K562 (cell line): Measurements from ENCODE around the gene NME4. TPM values are rescaled to one million over a fixed set of nuclear protein-coding genes. Genes with fewer than 3 reads are reported as not detected.
"Not testable (repeated sequence)": the region's sequence is repeated elsewhere in the genome, so short reads cannot be mapped to it uniquely, and the experiment has no call there.

ENCODE experiments used
- ATAC-seq: fragments of 200-7000 bp; cut with Tn5 transposase; 3 replicates; pipeline ENCODE4 v1.9.1; 2020; ENCODE audit warnings: moderate library complexity
- BruUV-seq: library from RNA; stranded (reverse); fragments of 400-500 nt; replicated peaks from 2 replicates; lab custom pipeline; 2021; lab: Mats Ljungman, UMichigan
- CTCF ChIA-PET: fragments of 300-600 bp; formaldehyde crosslinking; extraction: SDS; loops from one replicate; lab custom pipeline; 2021; ENCODE audit warnings: low intra/inter-chr PET ratio; lab: Yijun Ruan, JAX
- POLR2A ChIA-PET: fragments of 300-600, 350-650 bp; sonication (Branson Sonifier 250); formaldehyde crosslinking; extraction: SDS; loops from one replicate; lab custom pipeline; 2021; ENCODE audit warnings: antibody characterized with exemption, inconsistent platforms; lab: Yijun Ruan, JAX
- DNase-seq, 4 experiments: peaks; one replicate each; pipeline versions ENCODE4 v3.0.0 to v3.0.0-alpha.2; 2011 to 2018; ENCODE audit warnings: low spot score in 3 of 4, mixed read lengths in 3 of 4; ENCODE audit errors: extremely low read depth in 1 of 4
- FAIRE-seq: peaks from 2 replicates; lab custom pipeline; 2011; peaks lifted over from hg19 to GRCh38; lab: Jason Lieb, UNC
- H2AFZ ChIP-seq: 2 replicates; pipeline ENCODE4 v1.6.0; 2011; ENCODE audit warnings: low read depth, low read length, control low read depth, inconsistent platforms
- H3K27ac ChIP-seq: fragments of 200-600 bp; 3 replicates; pipeline ENCODE4 v1.8.0; 2011; ENCODE audit warnings: low read depth, mild to moderate bottlenecking, control low read depth, inconsistent platforms, low read length, moderate library complexity, mixed read lengths; ENCODE audit errors: extremely low read depth
- H3K27me3 ChIP-seq, 2 experiments: fragments of 300-600 bp in 1 of 2; 2 replicates in 1 of 2; 3 replicates in 1 of 2; pipeline versions ENCODE4 v1.6.0 to v1.8.0; 2011; ENCODE audit warnings: inconsistent platforms in 2 of 2, low read length in 2 of 2, mild to moderate bottlenecking in 1 of 2, mixed read lengths in 1 of 2, moderate library complexity in 1 of 2; ENCODE audit not compliant: control insufficient read depth in 2 of 2, insufficient read depth in 2 of 2
- H3K36me3 ChIP-seq: fragments of 300-600 bp; 3 replicates; pipeline ENCODE4 v1.8.0; 2011; ENCODE audit warnings: mild to moderate bottlenecking, low read length, inconsistent platforms; ENCODE audit not compliant: control insufficient read depth, insufficient read depth
- H3K4me1 ChIP-seq, 2 experiments: fragments of 200-600 bp in 1 of 2; replicated peaks in 1 of 2; 2 replicates in 1 of 2; 3 replicates in 1 of 2; pipeline versions ENCODE4 v1.5.1 to v1.8.0; 2011; ENCODE audit warnings: inconsistent platforms in 2 of 2, low read length in 2 of 2, mild to moderate bottlenecking in 1 of 2, mixed read lengths in 1 of 2, moderate library complexity in 1 of 2; ENCODE audit not compliant: control insufficient read depth in 2 of 2, insufficient read depth in 2 of 2
- H3K4me2 ChIP-seq: 2 replicates; pipeline ENCODE4 v1.6.1; 2011; ENCODE audit warnings: low read length, control low read depth, inconsistent platforms, mixed read lengths; ENCODE audit not compliant: insufficient read depth
- H3K4me3 ChIP-seq: fragments of 200-600 bp; sonication (generic), shearing (Covaris generic); 2 replicates; pipeline ENCODE4 v1.5.1; 2016; ENCODE audit warnings: control low read depth, inconsistent platforms
- H3K79me2 ChIP-seq: fragments of 200-600 bp; 3 replicates; pipeline ENCODE4 v1.8.0; 2011; ENCODE audit warnings: low read length, inconsistent platforms; ENCODE audit not compliant: control insufficient read depth, insufficient read depth
- H3K9ac ChIP-seq, 2 experiments: 2 replicates each; pipeline versions ENCODE4 v1.6.0 to v1.6.1; 2011; ENCODE audit warnings: low read depth in 2 of 2, low read length in 2 of 2, control low read depth in 1 of 2, inconsistent platforms in 1 of 2, mild to moderate bottlenecking in 1 of 2, mixed read lengths in 1 of 2; ENCODE audit not compliant: insufficient read depth in 1 of 2
- H3K9me1 ChIP-seq: one replicate; pipeline ENCODE4 v1.6.0; 2011; ENCODE audit warnings: inconsistent platforms, mild to moderate bottlenecking, low read length, moderate library complexity; ENCODE audit not compliant: control insufficient read depth, insufficient read depth
- H3K9me3 ChIP-seq: replicated peaks from 2 replicates; pipeline ENCODE4 v1.5.1; 2011; ENCODE audit warnings: low read depth, low read length, inconsistent platforms; ENCODE audit not compliant: control insufficient read depth, insufficient read depth
- H4K20me1 ChIP-seq: replicated peaks from 2 replicates; pipeline ENCODE4 v1.6.1; 2011; ENCODE audit warnings: low read length, inconsistent platforms, mixed read lengths; ENCODE audit not compliant: control insufficient read depth, insufficient read depth
- C11orf30 ChIP-seq: fragments of 450-650 bp; IDR thresholded peaks from 2 replicates; pipeline ENCODE4 v1.6.1; 2016; ENCODE audit warnings: low read depth, mild to moderate bottlenecking
- MAFF ChIP-seq: IDR thresholded peaks from 2 replicates; pipeline ENCODE4 v1.6.1; 2012; ENCODE audit warnings: low read length, improper control_type of control experiment
- MAFG ChIP-seq: fragments of 450-650 bp; conservative IDR thresholded peaks from 2 replicates; pipeline ENCODE4 v1.6.1; 2016; ENCODE audit warnings: missing genetic modification characterization, missing compliant biosample characterization
- MAFK ChIP-seq: IDR thresholded peaks from 2 replicates; pipeline ENCODE4 v1.6.1; 2011; ENCODE audit warnings: low read length, improper control_type of control experiment
- USF1 ChIP-seq: sonication (generic); formaldehyde crosslinking; IDR thresholded peaks from 2 replicates; pipeline ENCODE4 v1.9.0; 2022; ENCODE audit warnings: mild to moderate bottlenecking, missing genetic modification reagents
- ZNF316 ChIP-seq: fragments of 450-650 bp; IDR thresholded peaks from 2 replicates; pipeline ENCODE4 v1.6.1; 2016
- WGBS: fragments of 100-300 bp; shearing (Covaris generic); methylation state at CpG from one replicate; pipeline ENCODE4 v1.1.6; 2016; ENCODE audit warnings: low coverage, mixed read lengths; ENCODE audit not compliant: insufficient coverage; ENCODE audit errors: missing lambda C conversion rate; 5-methylcytosine and 5-hydroxymethylcytosine counted together
- in situ Hi-C: fragments of 300-500 bp; cut with MboI; formaldehyde crosslinking; loops from 4 replicates; pipeline ENCODE4 v1.15.0; 2018; ENCODE audit warnings: inconsistent platforms, mixed read lengths
- intact Hi-C: fragments of 100-400 bp; cut with micrococcal nuclease; formaldehyde crosslinking; loops from 2 replicates; pipeline ENCODE4 v1.14.2; 2022
- polyA plus RNA-seq, 8 experiments: library from polyadenylated mRNA; depleted of rRNA in 4 of 8; stranded (reverse) in 5 of 8; unstranded in 3 of 8; fragments of >200 nt; fragmentation: Nextera tagmentation in 2 of 8; fragmentation: Illumina TruSeq in 1 of 8; extraction: Ambion mirVana in 2 of 8; extraction: Trizol in 1 of 8; gene quantifications; 2 replicates each; pipeline versions ENCODE4 v1.2.1 to v1.2.3, GENCODE V29; 2011 to 2014; ENCODE audit warnings: inconsistent platforms in 1 of 8, missing spikeins in 1 of 8
- total RNA-seq, 7 experiments: library from RNA; depleted of rRNA in 6 of 7; stranded (reverse); fragments of >200 nt in 6 of 7; fragmentation: Illumina TruSeq in 2 of 7; extraction: Trizol in 2 of 7; gene quantifications; 2 replicates each; pipeline versions ENCODE4 v1.2.1 to v1.2.3, GENCODE V29; 2011 to 2021; ENCODE audit warnings: low replicate concordance in 1 of 7

NME4 gene
- total and polyA plus RNA-seq, 9 of the 15 experiments (the other 6 are each of a cell fraction or from before 2014, with no cell fraction given): 15.4 to 264 (median 139) TPM

- in situ Hi-C loops: no loop called here
- FAIRE-seq: no peak
- Histone ChIP-seq H3K9ac (peak overlapping the region in 1 of 2 experiments; percentile 24; a peak in 2 of 4 replicates), H3K4me3 (no peak overlapping the region), H3K4me1 (peaks cover 0 to 32% of the 10 kb centered on the region in 2 experiments; a peak in 2 of 5 replicates), H3K36me3 (peaks cover 8% of the 10 kb centered on the region; the same call in 1 of the 3 replicates), H3K9me1 (no peaks in the 10 kb centered on the region), H3K27me3 (no peaks in the 10 kb centered on the region), H4K20me1 (no peaks in the 10 kb centered on the region), H3K9me3 (no peaks in the 10 kb centered on the region), H3K4me2 (no peak overlapping the region), H2AFZ (no peak overlapping the region), H3K27ac (no peak overlapping the region), H3K79me2 (no peaks in the 10 kb centered on the region)
- DNase-seq: peak in 1 of 4 experiments; percentile 4
- TF ChIP-seq C11orf30 (peak; percentile 90), ZNF316 (peak; percentile 93), MAFK (peak; percentile 81), MAFF (peak; percentile 84), USF1 (CRISPR knock-in tag) (no peak), MAFG (tag) (peak; percentile 75)
- intact Hi-C loops: no loop called here
- WGBS: 67% methylated on average over 21 of the region's 21 CpGs
- POLR2A ChIA-PET: interaction anchor here (1.1 to 2.7 kb wide), 2 partner anchors 10 to 13 kb away, joined by 3 to 13 read pairs; partner anchors contain the start of genes DECR2 and RAB11FIP3
- no peak for ATAC-seq
- CTCF ChIA-PET: no interaction called here
- no TSS peak for BruUV-seq
These were observed 17.6 kb downstream of the NME4 start for GRCh38 chr16:414395-415169.

- DNase-seq, in situ Hi-C loops, H3K9ac ChIP-seq, H3K9me1 ChIP-seq, CTCF ChIA-PET, H3K9me3 ChIP-seq, intact Hi-C loops, H3K4me2 ChIP-seq, H3K27me3 ChIP-seq, H3K4me3 ChIP-seq, ATAC-seq, FAIRE-seq, H4K20me1 ChIP-seq, H2AFZ ChIP-seq, H3K79me2 ChIP-seq, BruUV-seq, H3K27ac ChIP-seq, H3K36me3 ChIP-seq: not testable (repeated sequence)
- 96% methylated on average over 3 of the region's 3 CpGs for WGBS
- H3K4me1 ChIP-seq: peaks cover 0 to 32% of the 10 kb centered on the region in 2 experiments; a peak in 2 of 5 replicates
- POLR2A ChIA-PET: interaction anchor here (2.7 kb wide), 1 partner anchor 9 kb away, joined by 13 read pairs; the partner anchor contains the start of gene RAB11FIP3
These were observed 18.1 kb downstream of the NME4 start for GRCh38 chr16:415170-415498.
